HG02610 (cell line): ENCODE results near the gene SLC45A3.
A peak's percentile ranks its signal among the peaks of the same experiment; 100 is the strongest.
"Not testable (repeated sequence)": the region's sequence is repeated elsewhere in the genome, so short reads cannot be mapped to it uniquely, and the experiment has no call there.

Experiments used
- ATAC-seq: cut with Tn5 transposase; IDR thresholded peaks from one replicate; pipeline ENCODE4 v1.9.1; 2021; ENCODE audit warnings: mild to moderate bottlenecking, moderate library complexity; ENCODE audit not compliant: unreplicated experiment

Gene SLC45A3

DNA sequence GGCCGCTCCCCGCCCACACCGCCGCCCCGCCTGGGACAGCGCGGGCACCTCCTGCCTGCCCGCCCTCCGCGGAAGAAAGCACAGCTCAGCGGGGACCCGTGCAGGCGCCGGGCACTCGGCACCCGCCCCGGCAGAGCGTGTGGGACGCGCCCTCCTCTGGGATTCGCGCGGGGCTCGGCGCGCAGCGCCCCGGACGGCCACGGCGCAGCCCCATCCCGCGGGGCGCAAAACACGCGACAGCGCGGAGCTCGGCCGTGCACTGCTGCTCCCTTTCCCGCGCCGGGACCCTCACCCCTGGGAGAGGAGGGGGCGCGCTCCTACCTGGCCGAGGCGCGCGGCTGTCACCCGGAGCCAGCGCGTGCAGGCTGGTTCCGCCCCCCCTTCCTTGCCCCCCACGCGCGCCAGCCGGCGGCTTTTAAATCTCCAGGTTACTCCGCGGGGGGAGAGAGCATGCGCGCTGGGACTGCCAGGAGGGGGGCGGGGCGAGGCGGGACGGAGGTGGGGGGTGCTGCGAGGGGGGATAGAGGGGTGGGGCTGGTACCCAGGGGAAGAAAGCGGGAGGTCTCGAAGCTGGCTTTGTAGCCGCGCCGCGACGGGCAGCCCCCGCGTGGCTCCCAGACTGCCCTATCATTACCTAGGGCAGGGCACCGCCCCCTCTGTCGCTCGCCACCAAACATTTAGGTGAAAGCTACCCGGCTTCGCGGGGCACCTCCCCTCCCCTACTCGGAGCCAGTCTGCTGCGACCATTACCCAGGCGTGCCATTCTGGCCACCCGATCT, at the start of gene SLC45A3:
TSS of gene SLC45A3 (minus strand) at position 437 of the 779 bp plus-strand sequence. CDS start 15,853 bp downstream, outside the sequence.
- ATAC-seq, result no peak

GRCh38 chr1:205726619-205727125, 46.4 kb upstream of the SLC45A3 start:
- no peak for ATAC-seq

DNA sequence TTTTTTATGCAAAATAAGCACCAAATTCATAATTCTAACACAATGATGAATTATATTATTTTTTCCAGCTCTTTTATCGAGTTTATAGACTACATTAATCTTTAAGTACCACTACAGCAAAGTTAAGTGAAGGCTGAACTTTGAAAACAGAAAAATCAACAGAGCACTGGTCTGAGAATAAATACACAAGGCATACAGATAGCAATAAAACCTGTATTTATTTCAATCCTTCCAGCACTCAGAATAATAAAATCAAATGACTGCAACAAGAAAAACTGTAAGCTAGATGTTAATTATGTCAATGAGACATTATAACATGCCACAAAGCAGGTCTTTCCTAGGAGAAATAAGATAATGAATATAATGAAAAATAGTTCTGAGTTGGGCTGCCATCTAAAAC, 45.2 kb upstream of the SLC45A3 start:
- ATAC-seq, result no peak

DNA sequence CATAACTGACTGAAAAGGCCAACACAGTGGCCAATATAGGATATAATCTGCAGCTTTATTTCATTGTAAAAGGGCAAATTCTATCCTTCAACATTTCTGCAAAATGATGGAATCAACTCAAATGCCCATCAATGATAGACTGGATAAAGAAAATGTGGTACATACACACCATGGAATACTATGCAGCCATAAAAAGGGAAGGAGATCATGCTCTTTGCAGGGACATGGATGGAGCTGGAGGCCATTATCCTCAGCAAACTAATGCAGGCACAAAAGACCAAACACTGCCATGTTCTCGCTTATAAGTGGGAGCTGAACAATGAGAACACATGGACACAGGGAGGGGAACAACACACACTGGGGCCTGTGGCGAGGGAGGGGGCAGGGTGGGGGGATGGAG, 40.4 kb upstream of the SLC45A3 start:
- ATAC-seq, result not testable (repeated sequence)

DNA sequence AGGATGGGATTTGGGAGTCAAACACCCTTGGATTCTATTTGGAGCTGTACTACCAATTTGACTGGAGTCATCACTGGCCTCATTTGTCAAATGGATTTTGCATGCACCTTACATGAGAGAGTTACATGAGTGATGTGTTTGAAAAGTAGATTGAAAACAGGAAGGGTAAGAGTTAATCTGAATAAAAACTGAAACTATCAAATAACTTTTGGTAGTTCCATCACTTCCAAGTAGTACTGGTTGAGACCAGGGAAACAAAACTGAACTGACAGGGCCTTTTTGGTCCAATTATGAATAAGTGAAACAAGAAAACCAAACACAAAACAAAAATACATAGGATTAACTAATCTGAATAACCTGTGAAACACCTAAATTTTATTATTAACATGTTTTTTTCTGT, 39.5 kb upstream of the SLC45A3 start:
- ATAC-seq, result no peak

- no peak for ATAC-seq
These were observed 38.7 kb upstream of the SLC45A3 start for GRCh38 chr1:205719015-205719414.

GRCh38 chr1:205716371-205717132, 36.2 kb upstream of the SLC45A3 start:
- ATAC-seq, result no peak

DNA sequence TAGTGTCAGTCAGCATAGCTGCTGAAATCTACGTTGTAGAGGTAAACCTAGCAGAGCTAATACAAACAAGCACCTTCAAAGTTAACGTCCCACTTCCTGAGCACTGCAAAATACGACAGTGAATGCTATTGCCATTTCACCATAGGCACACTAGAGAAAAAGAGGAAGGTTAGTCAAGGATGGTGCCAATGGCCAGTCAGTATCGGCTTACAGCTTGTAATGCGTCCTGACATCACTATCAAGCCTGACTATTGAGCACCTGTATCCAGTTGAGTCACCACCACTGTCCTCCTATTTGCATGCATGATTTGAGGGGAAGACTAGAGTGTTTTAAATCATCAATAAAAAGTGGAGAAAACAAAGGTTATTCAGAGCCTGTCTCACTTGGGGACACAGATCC, 35.3 kb upstream of the SLC45A3 start:
- no peak for ATAC-seq

- ATAC-seq, result no peak
These were observed 34.6 kb upstream of the SLC45A3 start for GRCh38 chr1:205714906-205715246.

- no peak for ATAC-seq
These were observed 34.0 kb upstream of the SLC45A3 start for GRCh38 chr1:205714190-205714905.

GRCh38 chr1:205711105-205712048, 31.1 kb upstream of the SLC45A3 start:
- peak; percentile 53 for ATAC-seq

GRCh38 chr1:205710201-205711062, 30.1 kb upstream of the SLC45A3 start:
- ATAC-seq, result no peak

GRCh38 chr1:205709640-205710039, 29.3 kb upstream of the SLC45A3 start:
- no peak for ATAC-seq

DNA sequence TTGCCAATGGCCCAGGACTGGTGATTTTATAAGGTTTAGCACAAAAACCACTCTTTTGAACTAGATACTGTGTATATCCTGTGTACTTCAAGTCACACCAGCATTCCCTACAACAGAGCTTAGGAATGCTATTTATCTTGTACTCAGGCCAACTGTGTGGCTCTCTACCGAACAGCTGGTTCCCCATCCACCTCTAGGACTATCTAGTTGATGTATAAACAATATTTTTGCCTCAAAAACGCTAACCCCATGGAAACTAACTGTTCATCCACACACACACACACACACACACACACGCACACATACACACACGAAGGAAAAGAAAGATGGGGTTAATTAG, 28.7 kb upstream of the SLC45A3 start:
- no peak for ATAC-seq

- ATAC-seq, result no peak
These were observed 26.5 kb upstream of the SLC45A3 start for GRCh38 chr1:205706601-205707502.

GRCh38 chr1:205704903-205705302, 24.6 kb upstream of the SLC45A3 start:
- ATAC-seq, result no peak

- no peak for ATAC-seq
These were observed 22.8 kb upstream of the SLC45A3 start for GRCh38 chr1:205703072-205703471.

DNA sequence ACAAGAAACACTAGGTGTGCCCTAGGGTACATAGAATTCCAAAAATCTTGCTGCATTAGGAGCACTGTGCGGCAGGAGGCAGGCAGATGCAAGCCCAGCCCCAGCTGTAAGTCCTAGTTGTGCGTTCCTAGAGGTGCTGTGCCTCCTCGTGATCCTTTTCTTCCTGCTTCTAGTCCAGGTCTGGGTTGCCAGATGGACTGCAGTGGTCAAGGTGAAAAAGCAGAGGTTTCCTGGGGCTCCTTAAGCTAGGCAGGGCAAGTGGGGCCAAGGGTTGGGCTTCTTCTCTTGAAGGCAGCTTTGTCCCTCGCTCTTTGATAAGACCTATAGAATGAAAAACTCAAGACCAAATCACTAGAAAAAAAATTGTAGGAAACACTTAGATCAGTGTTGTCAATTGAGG, 21.6 kb upstream of the SLC45A3 start:
- ATAC-seq, result no peak

DNA sequence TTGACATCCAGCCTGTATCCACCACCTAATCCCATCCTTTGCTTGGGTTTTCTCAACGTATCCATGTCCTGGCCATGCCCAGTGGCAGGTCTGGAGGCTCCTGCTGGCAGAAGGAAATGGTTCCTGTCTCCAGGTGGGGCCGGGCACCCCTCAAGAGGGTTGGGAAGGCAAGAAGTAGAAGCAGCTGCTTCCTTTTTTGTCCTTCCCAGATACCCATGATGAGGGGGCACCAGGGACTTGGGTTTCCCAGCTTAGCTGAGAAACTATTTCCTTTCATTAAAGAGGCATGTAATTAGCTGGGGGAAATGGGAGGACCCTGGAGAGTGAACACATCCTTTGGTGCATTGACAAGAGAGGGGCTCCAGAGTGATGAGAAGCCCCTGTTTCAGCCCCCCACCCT, 21.1 kb upstream of the SLC45A3 start:
- ATAC-seq, result no peak
